Neural progenitor cell (in vitro differentiated cells): ENCODE results near the gene HS3ST5.

Experiments
- EZH2 ChIP-seq: fragments of 200-600 bp; sonication (generic); IDR thresholded peaks from 2 replicates; pipeline ENCODE4 v1.6.1; 2017; ENCODE audit warnings: antibody characterized with exemption, mild to moderate bottlenecking, moderate library complexity
- EZH2phosphoT487 ChIP-seq: fragments of 200-600 bp; sonication (generic); IDR thresholded peaks from 2 replicates; pipeline ENCODE4 v1.6.1; 2017; ENCODE audit warnings: antibody characterized with exemption
- TF ChIP-seq, protein P1 (sequence below): fragments of 200-600 bp; sonication (generic); IDR thresholded peaks from 2 replicates; pipeline ENCODE4 v1.5.1; 2017; ENCODE audit warnings: antibody characterized with exemption, mild to moderate bottlenecking

DNA sequence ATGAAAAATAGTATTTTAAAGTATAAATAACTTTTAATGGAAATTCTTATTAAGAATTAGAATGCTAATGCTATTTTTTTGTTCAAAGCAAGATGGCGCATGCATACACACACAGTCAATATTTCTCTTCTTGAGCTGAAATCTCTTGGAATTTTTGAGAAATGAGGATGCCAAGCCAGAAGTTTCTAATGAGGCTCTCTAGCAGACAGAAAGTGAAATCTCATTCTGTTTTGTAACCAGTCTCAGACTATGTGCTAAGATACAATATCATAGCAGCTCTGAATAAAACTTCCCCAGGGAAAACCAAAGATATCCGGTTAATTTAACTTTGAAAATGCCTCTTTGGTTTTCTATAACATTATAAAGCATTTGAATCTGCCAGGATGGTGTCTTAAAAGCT lies 274.7 kb downstream of the HS3ST5 start:
- TF ChIP-seq, protein P1, sequence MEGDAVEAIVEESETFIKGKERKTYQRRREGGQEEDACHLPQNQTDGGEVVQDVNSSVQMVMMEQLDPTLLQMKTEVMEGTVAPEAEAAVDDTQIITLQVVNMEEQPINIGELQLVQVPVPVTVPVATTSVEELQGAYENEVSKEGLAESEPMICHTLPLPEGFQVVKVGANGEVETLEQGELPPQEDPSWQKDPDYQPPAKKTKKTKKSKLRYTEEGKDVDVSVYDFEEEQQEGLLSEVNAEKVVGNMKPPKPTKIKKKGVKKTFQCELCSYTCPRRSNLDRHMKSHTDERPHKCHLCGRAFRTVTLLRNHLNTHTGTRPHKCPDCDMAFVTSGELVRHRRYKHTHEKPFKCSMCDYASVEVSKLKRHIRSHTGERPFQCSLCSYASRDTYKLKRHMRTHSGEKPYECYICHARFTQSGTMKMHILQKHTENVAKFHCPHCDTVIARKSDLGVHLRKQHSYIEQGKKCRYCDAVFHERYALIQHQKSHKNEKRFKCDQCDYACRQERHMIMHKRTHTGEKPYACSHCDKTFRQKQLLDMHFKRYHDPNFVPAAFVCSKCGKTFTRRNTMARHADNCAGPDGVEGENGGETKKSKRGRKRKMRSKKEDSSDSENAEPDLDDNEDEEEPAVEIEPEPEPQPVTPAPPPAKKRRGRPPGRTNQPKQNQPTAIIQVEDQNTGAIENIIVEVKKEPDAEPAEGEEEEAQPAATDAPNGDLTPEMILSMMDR, result no peak
- TF ChIP-seq EZH2phosphoT487, result no peak
- no peak for TF ChIP-seq EZH2
